GM21423 (cell line): ENCODE data around the gene CNTNAP2.

Experiments used
- ATAC-seq: cut with Tn5 transposase; IDR thresholded peaks from one replicate; pipeline ENCODE4 v1.9.1; 2021; ENCODE audit warnings: mild to moderate bottlenecking, moderate library complexity; ENCODE audit not compliant: unreplicated experiment

Gene CNTNAP2

DNA sequence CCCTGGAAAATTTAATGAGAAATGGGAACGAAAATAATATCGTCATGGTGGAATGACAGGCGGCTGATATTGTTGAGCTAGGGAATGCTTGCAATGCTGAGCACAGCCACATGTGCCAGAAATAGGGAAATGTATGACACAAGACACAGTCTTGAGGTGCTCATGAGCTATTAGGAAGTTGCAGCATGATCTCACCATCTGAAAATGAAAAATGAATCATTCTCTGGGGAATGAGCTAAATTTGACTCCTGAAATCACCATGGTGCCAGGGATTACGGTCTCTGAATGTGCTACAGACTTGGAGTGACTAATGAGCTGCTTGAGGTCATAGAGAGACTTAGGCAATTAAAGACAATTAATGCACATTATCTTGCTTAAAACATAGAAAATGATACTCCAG lies 845.0 kb downstream of the CNTNAP2 start:
- ATAC-seq: no peak

DNA sequence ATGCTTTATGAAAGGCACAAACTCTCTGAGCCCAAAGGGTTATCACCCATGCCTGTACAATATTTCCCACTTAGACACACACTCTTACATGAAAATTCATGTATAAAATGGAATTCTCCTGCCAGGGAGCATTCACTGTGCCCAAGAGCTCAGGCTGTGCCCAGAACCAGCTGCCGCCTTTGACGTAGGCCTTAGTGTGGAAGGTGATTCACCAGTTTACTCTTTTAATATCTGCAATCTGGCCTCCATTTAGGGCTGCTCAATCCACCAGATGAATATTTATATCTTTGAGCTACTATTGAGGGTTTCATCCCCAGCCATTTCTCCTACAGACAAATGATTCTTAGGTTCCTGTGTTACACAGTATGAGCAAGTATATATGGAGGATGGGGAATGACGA lies 849.7 kb downstream of the CNTNAP2 start:
- ATAC-seq: no peak

DNA sequence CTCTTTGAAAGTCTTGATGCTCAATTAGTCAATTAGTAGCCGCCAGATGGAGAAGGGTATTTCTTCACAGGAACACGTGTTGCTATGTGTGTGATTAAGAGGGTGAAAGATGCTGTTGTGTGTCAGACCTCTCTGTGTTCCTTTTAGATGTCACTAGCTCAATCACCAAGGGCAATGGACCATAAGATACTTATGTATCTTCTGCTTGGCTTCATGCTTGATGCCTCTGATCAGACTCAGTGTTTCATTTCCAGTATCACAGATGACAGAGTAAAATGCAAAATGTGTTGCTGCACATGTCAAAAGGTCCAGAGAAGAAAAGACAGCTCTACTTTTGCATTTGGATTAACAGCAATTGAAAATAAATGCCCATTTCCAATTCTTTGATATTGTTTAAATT lies 865.9 kb downstream of the CNTNAP2 start:
- ATAC-seq: no peak

DNA sequence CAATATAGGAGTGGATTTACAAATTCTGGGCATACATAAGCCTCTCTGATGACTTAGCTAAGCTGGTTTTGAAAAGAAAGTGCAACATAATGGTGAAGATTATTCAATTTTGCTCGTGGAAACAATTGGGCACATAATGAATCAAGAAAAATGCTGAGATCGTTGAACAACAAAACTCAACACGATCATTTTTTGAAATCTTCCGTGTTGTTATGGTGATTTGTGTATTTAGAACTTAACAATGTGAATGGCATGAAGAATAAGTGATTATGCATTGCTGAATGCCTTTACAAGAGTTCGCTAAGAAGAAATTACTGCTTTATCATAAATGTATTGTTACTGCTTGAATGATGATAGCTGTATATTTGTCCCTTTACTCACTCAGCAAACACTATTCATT lies 875.0 kb downstream of the CNTNAP2 start:
- no peak for ATAC-seq

DNA sequence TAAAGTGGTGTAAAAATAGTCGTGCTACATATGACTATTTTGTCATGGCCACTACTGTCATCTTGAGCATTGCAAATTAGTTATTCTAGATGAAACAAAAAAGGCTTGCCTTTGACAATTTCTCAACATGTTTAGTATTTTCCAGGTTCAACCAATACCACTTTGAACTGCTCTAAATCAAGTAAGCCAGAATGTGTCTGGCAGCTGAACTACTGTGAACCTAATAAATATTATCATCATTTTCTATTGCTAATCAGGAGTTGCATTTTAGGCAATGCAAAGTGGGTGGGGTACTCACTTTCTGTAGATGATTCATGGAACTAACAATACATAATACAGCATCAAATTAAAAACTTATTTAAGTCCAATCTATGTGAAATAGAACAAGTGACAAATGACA lies 877.2 kb downstream of the CNTNAP2 start:
- ATAC-seq: no peak

DNA sequence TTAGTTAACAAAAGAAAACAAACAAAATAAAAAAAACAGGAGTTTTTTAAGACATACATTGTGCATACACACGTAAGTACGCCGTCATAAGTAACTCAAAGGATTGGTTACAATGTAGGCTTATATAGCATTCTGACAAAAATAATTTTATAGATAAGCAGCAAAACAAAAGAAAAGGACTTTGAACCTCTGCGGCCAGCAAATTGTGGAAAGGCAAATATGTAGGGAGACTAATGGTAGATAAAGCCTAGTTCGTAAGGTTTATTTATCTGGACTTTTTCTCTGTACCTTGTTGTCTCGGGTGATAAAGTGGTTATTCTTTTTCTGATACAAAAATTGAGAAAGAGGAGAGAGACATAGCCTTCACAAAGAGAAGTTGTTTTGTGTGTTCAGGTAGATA lies 891.9 kb downstream of the CNTNAP2 start:
- no peak for ATAC-seq

DNA sequence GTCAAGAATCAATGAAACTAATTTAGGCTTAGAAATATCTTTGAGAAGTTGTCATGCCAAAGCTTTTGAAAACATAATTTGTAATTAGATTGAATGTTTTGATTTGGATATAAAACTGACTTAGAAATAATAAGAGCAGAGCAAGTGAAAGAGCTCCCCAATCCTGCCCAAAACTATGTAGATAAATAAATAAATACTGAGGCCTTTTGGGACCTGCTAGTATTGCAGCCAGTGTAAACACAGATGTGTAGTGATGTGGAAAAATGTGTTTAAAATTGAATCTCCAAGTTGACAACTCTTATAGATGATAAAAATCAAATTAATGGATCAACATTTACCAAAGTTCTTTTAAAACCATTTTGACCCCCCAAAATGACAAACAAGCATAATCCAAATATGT lies 896.1 kb downstream of the CNTNAP2 start:
- ATAC-seq: no peak

DNA sequence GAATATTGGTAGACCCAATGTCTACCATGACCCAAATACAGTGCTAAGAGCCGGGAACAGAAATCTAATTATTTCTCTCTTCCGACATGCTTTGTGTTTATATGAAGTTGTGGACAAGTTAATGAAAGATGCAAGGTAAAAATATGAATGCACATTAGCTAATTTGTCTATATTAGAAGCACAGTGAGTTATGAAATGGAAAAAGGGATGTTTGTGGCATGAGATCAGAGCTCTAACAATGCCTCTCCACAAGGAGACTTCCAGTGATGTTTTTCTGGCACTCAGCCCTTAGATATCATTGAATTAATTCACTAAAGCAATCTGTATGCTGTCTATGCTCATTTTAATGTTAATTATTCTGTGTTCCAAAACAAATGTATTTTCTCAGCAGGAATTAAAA lies 897.2 kb downstream of the CNTNAP2 start:
- no peak for ATAC-seq

DNA sequence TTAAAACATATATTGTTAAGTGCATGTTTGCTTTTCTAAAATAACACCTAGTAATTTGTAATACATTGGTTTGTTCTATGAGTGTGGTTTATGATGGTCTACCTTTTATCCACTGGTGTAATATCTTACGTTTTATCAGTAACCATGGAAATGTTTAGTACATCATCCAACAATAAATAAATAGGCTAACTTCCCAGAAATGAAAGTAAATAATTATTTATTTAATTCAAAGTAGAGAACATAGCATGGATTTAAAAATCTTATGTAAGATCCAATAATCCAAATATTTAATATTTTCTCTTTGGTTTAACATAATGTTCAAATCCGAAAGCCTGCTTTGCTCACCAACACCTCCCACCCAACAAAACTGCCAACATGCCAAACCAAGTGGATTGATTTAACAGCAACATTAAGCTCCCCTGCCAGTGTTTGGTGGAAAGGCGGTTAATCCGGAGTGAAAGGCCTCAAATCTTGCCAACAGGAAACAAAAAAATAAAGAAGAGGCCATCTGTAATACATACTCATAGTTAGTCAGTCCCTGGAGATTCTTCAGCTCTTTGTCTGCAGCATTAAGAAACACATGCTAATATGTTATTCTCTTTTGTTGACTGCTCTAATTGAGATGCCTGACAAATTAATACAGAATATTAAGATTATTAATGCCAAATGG lies 897.8 kb downstream of the CNTNAP2 start:
- ATAC-seq: no peak

DNA sequence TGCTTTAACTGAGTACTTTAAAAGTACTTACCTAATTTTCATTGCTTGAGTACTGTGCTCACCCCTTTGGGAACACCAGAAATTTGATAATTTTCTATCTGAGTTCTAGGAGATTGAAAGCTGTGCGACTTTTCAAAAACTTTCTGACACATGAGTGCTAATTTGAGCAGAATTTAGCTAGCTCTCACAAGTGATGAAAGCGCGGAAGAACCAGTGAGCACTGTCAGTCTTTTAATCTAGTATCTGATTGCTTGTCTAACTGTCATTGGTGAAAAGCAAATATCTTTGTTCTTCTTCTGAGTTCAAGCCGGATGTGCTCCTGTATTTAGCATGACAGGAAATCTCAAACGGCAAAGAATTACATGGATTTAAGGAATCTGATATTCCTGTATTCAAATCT lies 899.4 kb downstream of the CNTNAP2 start:
- ATAC-seq: no peak

DNA sequence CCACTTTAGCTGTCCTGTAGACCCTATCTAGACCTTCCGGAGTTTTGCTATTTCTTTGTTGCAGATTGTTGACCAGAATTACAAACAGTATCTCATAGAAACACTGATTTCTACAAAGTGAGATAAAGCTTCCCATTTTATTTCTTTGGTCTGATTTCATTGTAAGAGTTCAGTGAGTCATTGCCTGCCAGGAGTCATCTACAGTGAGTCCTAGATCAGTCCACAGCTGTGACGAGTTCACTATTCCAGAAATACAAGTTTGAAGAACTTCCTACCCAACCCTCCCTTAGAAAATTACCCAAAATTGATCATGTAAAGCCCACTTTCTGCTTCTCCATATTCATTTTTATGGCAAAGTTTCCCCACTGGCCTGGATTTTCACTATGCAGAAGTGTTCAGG lies 905.5 kb downstream of the CNTNAP2 start:
- no peak for ATAC-seq

DNA sequence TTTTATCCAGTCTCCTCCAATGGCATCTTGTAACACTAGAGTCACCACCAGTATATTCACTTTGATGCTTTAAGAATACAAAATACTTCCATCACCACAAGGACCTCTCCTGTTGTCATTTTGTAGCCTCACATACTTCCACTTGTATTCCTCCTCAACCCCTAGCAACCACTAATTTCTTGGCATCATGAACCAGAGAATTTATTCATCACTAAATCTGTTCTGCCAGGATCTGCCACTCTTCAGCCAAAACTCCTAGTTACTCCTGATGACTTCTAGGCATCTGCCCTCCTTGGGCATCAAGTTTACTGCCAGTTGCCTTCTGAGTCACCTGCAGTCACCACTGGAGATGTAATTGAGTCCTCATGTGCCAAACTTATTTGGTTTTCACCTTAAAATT lies 906.8 kb downstream of the CNTNAP2 start:
- ATAC-seq: no peak

DNA sequence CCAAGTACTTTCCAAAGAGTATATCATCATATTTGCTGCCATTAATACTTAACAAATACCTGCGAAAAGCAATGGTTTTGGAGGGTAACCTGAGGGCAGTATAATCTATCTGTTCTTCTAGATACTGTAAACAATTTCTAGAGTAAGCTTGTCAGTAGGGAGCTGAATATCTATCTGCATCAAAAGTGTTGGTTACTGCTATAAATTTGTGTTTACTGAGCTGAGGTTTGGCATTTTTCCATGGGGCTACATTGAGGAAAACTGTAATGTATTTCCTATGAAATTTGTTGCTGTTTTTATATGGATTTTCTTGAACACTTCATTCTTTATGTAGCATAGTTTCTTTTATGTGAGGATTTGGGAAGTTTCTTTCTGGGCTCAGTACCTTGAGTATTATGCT lies 913.4 kb downstream of the CNTNAP2 start:
- no peak for ATAC-seq

DNA sequence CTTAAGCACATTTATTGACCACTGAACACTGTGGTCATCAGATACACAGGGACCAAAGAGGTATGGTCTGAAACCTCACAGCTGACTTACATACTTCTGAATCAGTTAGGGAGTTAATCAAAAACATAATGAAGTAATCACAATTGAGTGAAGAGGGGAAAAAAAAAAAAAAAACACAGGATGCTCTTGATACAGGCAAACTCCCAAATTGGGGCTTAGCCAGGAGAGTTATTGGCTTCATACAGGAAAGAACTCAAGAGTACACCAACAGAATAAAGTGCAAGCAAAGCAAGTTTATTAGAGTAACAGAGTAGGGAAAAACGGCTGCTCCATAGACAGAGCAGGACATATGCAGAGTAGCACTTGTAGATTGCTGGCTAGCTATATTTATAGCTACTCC lies 917.0 kb downstream of the CNTNAP2 start:
- ATAC-seq: no peak

DNA sequence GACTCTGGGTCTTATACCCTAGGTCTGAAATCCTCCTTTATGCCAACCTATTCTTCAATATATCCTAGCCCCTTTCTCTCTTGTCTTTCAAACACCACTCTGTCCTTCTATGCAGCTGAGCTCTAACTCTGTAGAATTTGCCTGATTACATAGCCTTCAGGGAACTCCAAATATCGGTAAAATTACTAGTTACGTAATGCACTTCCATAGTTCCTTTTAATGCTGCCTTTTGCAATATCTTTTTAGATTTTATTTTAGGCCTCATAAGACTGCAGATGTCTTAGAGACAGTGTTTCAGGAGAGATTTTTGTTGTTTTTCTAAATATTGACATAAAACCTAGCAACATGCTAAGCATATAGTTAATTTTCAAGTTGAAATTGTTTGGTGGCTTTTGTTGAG lies 924.8 kb downstream of the CNTNAP2 start:
- no peak for ATAC-seq

DNA sequence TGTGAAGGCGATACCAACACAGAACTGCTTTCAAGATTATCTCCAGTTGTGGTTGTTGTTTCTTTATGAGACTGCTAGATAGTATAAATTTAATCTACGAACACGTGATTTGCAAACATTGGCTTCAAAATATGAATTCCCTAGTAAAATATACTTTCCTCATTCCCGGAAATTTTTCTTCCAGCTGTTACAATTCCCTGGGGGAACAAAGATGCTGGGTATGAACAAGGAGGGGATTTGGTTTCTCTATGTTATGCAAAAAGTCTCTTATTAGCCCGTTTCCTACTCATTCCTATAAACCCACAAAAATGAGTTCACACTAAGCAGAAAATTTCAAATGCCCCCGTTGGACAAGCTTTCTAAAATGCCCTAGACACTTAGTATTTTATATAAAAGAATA lies 928.3 kb downstream of the CNTNAP2 start:
- no peak for ATAC-seq

DNA sequence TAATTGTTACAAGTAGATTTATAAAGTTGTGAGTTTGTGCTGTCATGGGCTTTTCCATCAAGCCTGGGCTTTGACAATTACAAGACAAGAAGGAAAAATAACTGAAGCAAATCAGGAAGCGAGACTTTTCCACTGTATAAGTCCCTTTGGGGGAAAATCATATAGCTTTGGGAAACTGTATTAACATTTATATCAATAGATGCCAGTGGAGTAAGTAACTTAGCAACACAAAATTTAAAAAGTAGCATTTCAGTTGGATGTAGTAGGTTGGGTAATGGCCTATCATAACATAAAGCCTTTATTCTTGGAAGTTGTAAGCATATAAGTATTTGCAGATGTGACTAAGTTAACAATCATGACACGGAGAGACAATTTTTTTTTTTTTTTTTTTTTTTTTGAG lies 931.1 kb downstream of the CNTNAP2 start:
- ATAC-seq: no peak

DNA sequence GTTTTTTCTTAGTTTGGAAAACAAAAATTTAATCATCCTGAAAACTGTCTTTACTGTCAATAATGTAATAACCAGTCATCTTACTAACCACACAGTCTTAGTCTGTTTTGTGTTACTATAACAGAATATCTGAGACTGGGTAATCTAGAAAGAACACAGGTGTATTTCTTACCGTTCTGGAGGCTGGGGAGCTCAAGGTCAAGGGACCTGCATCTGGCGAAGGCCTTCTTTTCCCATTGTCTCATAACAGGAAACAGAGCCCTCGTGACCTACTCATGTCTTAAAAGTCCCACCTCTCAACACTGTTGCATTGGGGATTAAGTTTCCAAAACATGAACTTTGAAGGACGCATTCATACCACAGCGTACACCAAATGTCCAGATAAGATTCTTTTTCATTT lies 932.3 kb downstream of the CNTNAP2 start:
- ATAC-seq: no peak

DNA sequence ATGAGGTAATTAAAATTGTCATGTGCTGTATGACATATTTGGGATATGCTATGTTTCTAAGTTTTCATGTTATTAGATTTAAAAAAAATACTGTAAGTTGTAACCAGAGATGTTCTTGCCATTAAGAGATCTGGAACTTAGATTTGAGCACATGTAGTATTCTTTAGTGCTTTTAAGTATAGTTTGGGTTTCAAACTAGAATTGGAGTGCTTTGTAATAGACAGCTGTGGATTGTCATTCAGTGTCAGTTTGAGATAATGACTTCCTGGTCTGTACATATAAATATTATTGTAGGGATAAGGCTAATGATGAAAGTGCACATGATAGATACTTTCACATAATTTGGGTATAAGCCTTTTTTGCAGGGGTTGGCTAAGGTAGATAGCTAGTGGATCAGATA lies 936.2 kb downstream of the CNTNAP2 start:
- no peak for ATAC-seq

DNA sequence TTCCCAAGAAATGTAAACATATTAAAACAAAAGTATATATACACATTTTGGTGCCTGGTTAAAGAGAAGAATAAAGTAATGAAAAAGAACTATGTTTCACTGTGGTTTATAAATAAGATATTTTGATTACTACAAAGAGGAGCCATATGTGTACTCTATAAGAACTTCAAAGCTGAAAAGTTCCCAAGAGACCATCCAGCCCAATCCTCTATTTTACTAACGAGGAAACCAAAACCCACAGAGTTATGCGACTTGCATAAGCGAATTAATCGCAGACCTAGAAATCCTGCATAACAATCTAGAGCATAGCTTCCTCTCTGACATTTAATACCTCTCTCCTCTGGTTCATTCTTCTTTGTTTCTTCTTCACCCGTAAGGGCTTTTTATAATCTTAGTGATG lies 937.1 kb downstream of the CNTNAP2 start:
- ATAC-seq: no peak

DNA sequence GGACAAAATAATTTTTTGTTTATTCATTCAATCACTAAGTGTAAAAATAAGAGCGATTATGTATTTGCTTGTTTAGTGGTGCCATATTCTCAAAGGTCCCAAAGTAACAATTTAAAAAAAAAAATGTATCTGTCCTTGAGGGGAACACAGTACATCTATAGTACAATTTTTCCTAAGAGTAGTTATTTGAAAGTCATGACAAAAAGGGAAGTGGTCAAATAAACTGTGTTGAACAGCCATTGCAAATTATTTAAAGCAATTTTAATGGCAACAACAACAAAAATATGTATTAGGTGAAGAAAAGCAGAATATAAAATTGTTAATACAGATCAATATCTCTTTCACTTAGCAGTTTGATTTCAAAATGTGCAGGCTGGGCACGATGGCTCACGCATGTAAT lies 943.5 kb downstream of the CNTNAP2 start:
- ATAC-seq: no peak

DNA sequence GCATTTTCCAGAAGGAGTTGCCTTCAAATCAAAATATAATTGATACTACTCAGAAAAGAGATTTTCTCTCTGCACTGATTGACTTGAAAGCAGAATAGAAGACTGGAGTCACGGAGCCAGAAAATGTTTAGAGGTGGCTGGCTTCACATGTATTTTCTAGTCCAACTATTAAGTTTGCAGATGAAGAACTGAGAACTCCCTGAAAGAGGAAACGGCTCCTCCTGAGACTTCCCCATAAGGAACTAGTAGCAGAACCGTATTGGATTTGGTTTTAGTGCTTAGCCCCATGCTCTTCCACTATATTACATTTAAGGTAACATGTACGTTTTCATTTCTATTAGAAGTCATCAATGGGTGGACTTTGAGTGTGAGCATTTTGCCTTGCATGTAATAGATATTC lies 946.3 kb downstream of the CNTNAP2 start:
- no peak for ATAC-seq

DNA sequence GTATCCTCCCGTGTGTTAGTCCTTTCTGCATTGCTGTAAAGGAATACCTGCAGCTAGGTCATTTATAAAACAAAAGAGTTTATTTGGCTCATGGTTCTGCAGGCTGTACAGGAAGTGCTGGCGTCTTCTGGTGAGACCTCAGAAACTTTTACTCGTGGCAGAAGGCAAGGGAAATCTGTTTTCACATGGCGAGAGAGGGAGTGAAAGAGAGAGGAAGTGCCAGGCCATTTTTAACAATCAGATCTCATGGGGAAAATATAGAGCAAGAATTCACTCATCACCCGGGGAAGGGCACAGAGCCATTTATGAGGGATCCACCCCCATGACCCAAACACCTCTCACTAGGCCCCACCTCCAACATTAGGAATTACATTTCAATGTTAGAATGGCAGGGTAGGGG lies 952.2 kb downstream of the CNTNAP2 start:
- ATAC-seq: no peak

DNA sequence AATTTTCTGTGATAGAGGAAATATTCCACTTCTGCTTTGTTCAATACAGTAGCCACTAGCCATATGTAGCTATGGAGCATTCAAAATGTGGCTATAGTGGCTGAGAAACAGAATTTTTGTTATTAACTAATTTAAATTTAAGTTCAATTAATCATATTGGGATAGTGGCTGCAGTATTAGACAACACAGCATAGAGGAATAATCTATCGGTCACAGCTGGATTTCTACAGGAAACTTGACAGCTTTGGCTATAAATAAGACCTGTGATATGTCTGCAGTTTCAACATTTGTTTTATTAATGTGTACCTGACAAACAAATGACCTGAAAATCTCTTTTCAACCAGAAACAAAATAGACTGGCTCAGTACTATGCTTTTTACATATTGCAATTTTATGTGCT lies 953.2 kb downstream of the CNTNAP2 start:
- ATAC-seq: no peak
